ENCODE results near the gene HCRT.
A peak's percentile ranks its signal among the peaks of the same experiment; 100 is the strongest.

HCRT gene

GRCh38 chr17:42200706-42201457, 15.6 kb upstream of the HCRT start:
- TF ChIP-seq, protein P1, sequence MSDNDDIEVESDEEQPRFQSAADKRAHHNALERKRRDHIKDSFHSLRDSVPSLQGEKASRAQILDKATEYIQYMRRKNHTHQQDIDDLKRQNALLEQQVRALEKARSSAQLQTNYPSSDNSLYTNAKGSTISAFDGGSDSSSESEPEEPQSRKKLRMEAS (IDR thresholded peaks at IDR 0.05; ENCODE audit: low read depth, low read length): peak; percentile 52
- TF ChIP-seq MYC (IDR thresholded peaks at IDR 0.05; ENCODE audit: low read depth, low read length) (no peak), POLR2A (IDR thresholded peaks at IDR 0.05; ENCODE audit: extremely low read depth, insufficient read length) (no peak)
- no peak overlapping the region for H3K4me3 ChIP-seq (ENCODE audit: low read depth, low read length)
- no peak for DNase-seq (ENCODE audit: low read depth)

GRCh38 chr17:42199416-42200011, 14.3 kb upstream of the HCRT start:
- TF ChIP-seq MYC (IDR thresholded peaks at IDR 0.05; ENCODE audit: low read depth, low read length): no peak
- TF ChIP-seq POLR2A (IDR thresholded peaks at IDR 0.05; ENCODE audit: extremely low read depth, insufficient read length): no peak
- TF ChIP-seq, protein P2, sequence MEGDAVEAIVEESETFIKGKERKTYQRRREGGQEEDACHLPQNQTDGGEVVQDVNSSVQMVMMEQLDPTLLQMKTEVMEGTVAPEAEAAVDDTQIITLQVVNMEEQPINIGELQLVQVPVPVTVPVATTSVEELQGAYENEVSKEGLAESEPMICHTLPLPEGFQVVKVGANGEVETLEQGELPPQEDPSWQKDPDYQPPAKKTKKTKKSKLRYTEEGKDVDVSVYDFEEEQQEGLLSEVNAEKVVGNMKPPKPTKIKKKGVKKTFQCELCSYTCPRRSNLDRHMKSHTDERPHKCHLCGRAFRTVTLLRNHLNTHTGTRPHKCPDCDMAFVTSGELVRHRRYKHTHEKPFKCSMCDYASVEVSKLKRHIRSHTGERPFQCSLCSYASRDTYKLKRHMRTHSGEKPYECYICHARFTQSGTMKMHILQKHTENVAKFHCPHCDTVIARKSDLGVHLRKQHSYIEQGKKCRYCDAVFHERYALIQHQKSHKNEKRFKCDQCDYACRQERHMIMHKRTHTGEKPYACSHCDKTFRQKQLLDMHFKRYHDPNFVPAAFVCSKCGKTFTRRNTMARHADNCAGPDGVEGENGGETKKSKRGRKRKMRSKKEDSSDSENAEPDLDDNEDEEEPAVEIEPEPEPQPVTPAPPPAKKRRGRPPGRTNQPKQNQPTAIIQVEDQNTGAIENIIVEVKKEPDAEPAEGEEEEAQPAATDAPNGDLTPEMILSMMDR (IDR thresholded peaks at IDR 0.05; ENCODE audit: low read depth, low read length): no peak
- TF ChIP-seq, protein P1 (IDR thresholded peaks at IDR 0.05; ENCODE audit: low read depth, low read length): no peak
- H3K4me3 ChIP-seq (ENCODE audit: low read depth, low read length): no peak overlapping the region
- no peak for DNase-seq (ENCODE audit: low read depth)

DNA sequence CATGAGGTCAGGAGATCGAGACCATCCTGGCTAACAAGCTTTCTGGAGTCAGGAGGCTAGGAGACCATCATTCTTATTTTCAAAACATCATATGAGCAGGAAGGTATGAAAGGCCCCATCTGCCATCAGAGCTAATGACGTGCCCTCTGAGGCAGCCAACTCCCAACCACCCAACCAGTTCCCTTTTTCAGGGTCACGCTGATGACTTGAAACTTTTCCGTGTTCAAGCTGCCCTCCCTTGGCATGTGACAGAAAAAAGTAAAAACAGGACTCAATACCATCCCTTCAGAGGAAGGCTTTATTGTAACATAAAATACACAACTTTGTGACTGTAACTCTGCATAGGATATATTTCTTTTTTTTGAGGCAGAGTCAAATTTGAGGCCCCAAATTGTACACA, 13.6 kb upstream of the HCRT start:
- DNase-seq (ENCODE audit: low read depth): peak; percentile 66
- no peak overlapping the region for H3K4me3 ChIP-seq (ENCODE audit: low read depth, low read length)
- no peak for TF ChIP-seq POLR2A (IDR thresholded peaks at IDR 0.05; ENCODE audit: extremely low read depth, insufficient read length)
- TF ChIP-seq, protein P1 (IDR thresholded peaks at IDR 0.05; ENCODE audit: low read depth, low read length): peak; percentile 47; the same call in 1 of the 2 replicates

- TF ChIP-seq, protein P1 (IDR thresholded peaks at IDR 0.05; ENCODE audit: low read depth, low read length): no peak
- TF ChIP-seq POLR2A (IDR thresholded peaks at IDR 0.05; ENCODE audit: extremely low read depth, insufficient read length): no peak
- TF ChIP-seq, protein P2 (IDR thresholded peaks at IDR 0.05; ENCODE audit: low read depth, low read length): no peak
- no peak for TF ChIP-seq MYC (IDR thresholded peaks at IDR 0.05; ENCODE audit: low read depth, low read length)
- H3K4me3 ChIP-seq (ENCODE audit: low read depth, low read length): no peak overlapping the region
- no peak for DNase-seq (ENCODE audit: low read depth)
Measured at GRCh38 chr17:42197564-42198156, 12.4 kb upstream of the HCRT start.

GRCh38 chr17:42193969-42194899, 9.0 kb upstream of the HCRT start, which contains the start of gene GHDC:
Gene GHDC, minus strand, starts transcription at chr17:42194494. Its CDS starts 913 bp downstream, at chr17:42193581.
- peak within 1 kb of the TSS; percentile 78 for H3K4me3 ChIP-seq (ENCODE audit: low read depth, low read length)
- DNase-seq (ENCODE audit: low read depth): peak; percentile 89
- TF ChIP-seq, protein P2 (IDR thresholded peaks at IDR 0.05; ENCODE audit: low read depth, low read length): no peak
- TF ChIP-seq, protein P1 (IDR thresholded peaks at IDR 0.05; ENCODE audit: low read depth, low read length): peak; percentile 79
- TF ChIP-seq MYC (IDR thresholded peaks at IDR 0.05; ENCODE audit: low read depth, low read length) (no peak), POLR2A (IDR thresholded peaks at IDR 0.05; ENCODE audit: extremely low read depth, insufficient read length) (peak; percentile 50)

All from NB4 (cell line).